Osteocyte (in vitro differentiated cells): ENCODE results near the gene ENTHD1. TPM values are rescaled to one million over a fixed set of nuclear protein-coding genes. Genes with fewer than 3 reads are reported as not detected.

Experiments
- DNase-seq: peaks from one replicate; pipeline ENCODE4 v3.0.0; 2021; ENCODE audit warnings: mixed read lengths; ENCODE audit not compliant: unreplicated experiment; ENCODE audit errors: extremely low spot score
- H3K27ac Mint-ChIP-seq: one replicate; pipeline ENCODE4 v1.8.0; 2021; ENCODE audit warnings: mild to moderate bottlenecking, mixed read lengths; ENCODE audit not compliant: unreplicated experiment
- H3K27me3 Mint-ChIP-seq: one replicate; pipeline ENCODE4 v1.8.0; 2021; ENCODE audit warnings: mixed read lengths; ENCODE audit not compliant: unreplicated experiment
- H3K36me3 Mint-ChIP-seq: one replicate; pipeline ENCODE4 v1.8.0; 2021; ENCODE audit warnings: mixed read lengths; ENCODE audit not compliant: unreplicated experiment
- H3K4me1 Mint-ChIP-seq: one replicate; pipeline ENCODE4 v1.8.0; 2021; ENCODE audit warnings: mixed read lengths; ENCODE audit not compliant: unreplicated experiment
- H3K4me3 Mint-ChIP-seq: one replicate; pipeline ENCODE4 v1.8.0; 2021; ENCODE audit warnings: mild to moderate bottlenecking, moderate library complexity, mixed read lengths; ENCODE audit not compliant: unreplicated experiment
- H3K9me3 Mint-ChIP-seq: one replicate; pipeline ENCODE4 v1.8.0; 2021; ENCODE audit warnings: mixed read lengths; ENCODE audit not compliant: unreplicated experiment
- CTCF ChIP-seq: fragments of 200-600 bp; sonication (generic); IDR thresholded peaks from 2 replicates; pipeline ENCODE4 v1.5.0; 2021; ENCODE audit warnings: antibody characterized with exemption, mild to moderate bottlenecking, moderate library complexity
- total RNA-seq: library from RNA; stranded (reverse); gene quantifications from 2 replicates; pipeline ENCODE4 v1.2.1, GENCODE V29; 2021

ENTHD1 gene
- total RNA-seq, 1 donor from 2014 or later = not detected

GRCh38 chr22:39750759-39751158, 142.8 kb downstream of the ENTHD1 start:
- DNase-seq = no peak
- no peak overlapping the region for H3K27ac Mint-ChIP-seq
- H3K36me3 Mint-ChIP-seq = no peaks in the 10 kb centered on the region
- no peak overlapping the region for H3K4me3 Mint-ChIP-seq
- H3K9me3 Mint-ChIP-seq = no peaks in the 10 kb centered on the region
- H3K4me1 Mint-ChIP-seq = no peaks in the 10 kb centered on the region
- H3K27me3 Mint-ChIP-seq = peaks cover 77% of the 10 kb centered on the region
- TF ChIP-seq CTCF = no peak

DNA sequence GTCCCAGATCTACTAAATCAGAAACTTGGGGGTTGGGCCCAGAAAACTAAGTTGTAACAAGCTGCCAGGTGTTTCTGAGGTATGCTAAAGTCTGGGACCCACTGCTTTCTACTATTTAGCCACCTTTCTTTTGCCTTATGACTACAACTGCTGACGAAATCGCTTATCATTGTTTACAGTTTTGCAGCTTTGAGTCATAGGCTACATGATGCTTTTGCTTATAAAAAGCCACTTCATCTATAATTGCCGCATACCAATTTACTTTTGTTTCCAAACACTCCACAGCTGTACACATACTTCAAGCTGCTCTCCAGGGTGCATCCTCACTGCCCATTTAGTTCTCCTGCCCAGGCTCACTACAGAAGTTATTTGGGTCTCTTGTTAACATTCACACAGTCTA, 144.7 kb downstream of the ENTHD1 start:
- no peaks in the 10 kb centered on the region for H3K9me3 Mint-ChIP-seq
- no peaks in the 10 kb centered on the region for H3K36me3 Mint-ChIP-seq
- H3K4me1 Mint-ChIP-seq = no peaks in the 10 kb centered on the region
- DNase-seq = no peak
- TF ChIP-seq CTCF = no peak
- H3K4me3 Mint-ChIP-seq = no peak overlapping the region
- no peak overlapping the region for H3K27ac Mint-ChIP-seq
- H3K27me3 Mint-ChIP-seq = peaks cover 76% of the 10 kb centered on the region

DNA sequence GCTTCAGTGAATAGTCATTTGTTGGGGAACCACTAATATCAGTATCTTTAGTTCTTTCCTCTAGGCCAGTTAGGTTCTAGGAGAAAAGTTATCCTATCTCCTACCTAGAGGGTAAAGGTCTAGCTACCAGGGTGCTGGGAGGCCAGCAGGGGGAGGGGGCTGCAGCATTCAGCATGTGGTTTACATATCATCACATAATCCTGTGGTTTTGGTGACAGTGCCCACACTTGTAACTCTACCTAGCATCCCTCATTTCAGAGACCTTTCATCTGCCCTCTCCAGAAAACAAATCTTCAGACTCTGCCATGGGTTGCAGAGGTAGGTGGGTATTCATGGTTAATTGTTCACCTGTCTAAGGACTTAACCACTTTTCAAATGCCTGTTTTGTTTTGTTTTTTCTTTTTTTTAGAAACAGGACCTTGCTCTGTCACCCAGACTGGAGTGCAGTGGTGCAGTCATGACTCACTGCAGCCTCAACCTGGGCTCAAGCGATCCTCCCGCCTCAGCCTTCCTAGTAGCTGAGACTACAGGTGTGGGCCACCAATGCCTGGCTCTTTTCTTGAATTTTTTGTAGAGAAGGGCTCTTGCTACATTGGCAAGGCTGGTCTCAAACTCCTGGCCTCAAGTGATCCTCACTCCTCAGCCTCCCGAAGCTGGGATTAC, 146.8 kb downstream of the ENTHD1 start:
- TF ChIP-seq CTCF = no peak
- Mint-ChIP-seq H3K4me1 (no peaks in the 10 kb centered on the region), H3K4me3 (no peak overlapping the region)

DNA sequence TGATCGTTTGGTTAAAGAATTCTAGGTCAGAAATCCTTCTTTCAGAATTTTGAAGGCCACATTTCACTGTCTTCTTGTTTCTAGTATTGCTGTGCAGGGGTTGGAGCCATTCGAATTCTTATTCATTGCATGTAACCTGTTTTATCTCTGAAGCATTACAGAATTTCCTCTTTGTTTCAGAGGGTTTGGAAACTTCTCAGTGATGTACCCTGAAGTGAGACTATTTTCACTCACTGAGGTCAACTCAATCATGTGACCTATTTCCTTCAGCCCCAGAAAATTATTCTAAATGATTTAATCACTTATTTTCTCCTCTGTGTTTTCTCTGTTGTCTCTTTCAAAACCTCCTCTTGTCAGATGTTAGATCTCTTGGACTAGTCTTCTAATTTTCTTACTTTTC, 147.8 kb downstream of the ENTHD1 start:
- Mint-ChIP-seq H3K4me1 (no peaks in the 10 kb centered on the region), H3K4me3 (no peak overlapping the region), H3K27me3 (peaks cover 70% of the 10 kb centered on the region), H3K36me3 (no peaks in the 10 kb centered on the region), H3K9me3 (no peaks in the 10 kb centered on the region), H3K27ac (no peak overlapping the region)
- TF ChIP-seq CTCF = no peak
- no peak for DNase-seq

More for the DNA sequence above, 146.8 kb downstream of the ENTHD1 start:
- Mint-ChIP-seq H3K27me3 (peaks cover 74% of the 10 kb centered on the region), H3K9me3 (no peaks in the 10 kb centered on the region), H3K36me3 (no peaks in the 10 kb centered on the region), H3K27ac (no peak overlapping the region)
- DNase-seq = no peak

DNA sequence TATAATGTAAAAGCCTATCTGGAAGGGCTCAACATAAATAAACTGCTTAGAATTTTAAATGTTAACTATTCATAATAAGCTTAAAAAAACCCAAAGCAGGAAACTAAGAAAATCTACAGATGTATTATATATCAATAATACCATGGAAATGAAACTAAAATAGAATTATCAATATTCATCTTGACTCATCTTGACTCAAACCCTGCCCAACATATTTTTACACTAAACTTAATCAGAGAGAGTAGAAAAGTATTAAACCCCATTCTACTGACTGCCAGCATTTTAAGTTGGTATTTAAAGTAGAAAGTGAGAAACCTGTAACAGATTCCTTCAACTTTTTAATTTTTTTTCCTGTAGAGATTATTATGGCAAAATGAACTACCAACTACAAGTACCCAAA, 149.2 kb downstream of the ENTHD1 start:
- Mint-ChIP-seq H3K9me3 (no peaks in the 10 kb centered on the region), H3K27ac (no peak overlapping the region), H3K27me3 (peaks cover 56% of the 10 kb centered on the region)

More for the DNA sequence above, 149.2 kb downstream of the ENTHD1 start:
- Mint-ChIP-seq H3K4me1 (no peaks in the 10 kb centered on the region), H3K36me3 (no peaks in the 10 kb centered on the region), H3K4me3 (no peak overlapping the region)
- no peak for TF ChIP-seq CTCF
- DNase-seq = no peak
